Measurements from ENCODE around the gene TMEM219. TPM values are rescaled to one million over a fixed set of nuclear protein-coding genes. Genes with fewer than 3 reads are reported as not detected.

The TMEM219 gene, protein sequence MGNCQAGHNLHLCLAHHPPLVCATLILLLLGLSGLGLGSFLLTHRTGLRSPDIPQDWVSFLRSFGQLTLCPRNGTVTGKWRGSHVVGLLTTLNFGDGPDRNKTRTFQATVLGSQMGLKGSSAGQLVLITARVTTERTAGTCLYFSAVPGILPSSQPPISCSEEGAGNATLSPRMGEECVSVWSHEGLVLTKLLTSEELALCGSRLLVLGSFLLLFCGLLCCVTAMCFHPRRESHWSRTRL
- 78.2 to 104 TPM (median 102 TPM) in 5 replicates for total RNA-seq (2022; extraction: Qiagen RNA extraction)

DNA sequence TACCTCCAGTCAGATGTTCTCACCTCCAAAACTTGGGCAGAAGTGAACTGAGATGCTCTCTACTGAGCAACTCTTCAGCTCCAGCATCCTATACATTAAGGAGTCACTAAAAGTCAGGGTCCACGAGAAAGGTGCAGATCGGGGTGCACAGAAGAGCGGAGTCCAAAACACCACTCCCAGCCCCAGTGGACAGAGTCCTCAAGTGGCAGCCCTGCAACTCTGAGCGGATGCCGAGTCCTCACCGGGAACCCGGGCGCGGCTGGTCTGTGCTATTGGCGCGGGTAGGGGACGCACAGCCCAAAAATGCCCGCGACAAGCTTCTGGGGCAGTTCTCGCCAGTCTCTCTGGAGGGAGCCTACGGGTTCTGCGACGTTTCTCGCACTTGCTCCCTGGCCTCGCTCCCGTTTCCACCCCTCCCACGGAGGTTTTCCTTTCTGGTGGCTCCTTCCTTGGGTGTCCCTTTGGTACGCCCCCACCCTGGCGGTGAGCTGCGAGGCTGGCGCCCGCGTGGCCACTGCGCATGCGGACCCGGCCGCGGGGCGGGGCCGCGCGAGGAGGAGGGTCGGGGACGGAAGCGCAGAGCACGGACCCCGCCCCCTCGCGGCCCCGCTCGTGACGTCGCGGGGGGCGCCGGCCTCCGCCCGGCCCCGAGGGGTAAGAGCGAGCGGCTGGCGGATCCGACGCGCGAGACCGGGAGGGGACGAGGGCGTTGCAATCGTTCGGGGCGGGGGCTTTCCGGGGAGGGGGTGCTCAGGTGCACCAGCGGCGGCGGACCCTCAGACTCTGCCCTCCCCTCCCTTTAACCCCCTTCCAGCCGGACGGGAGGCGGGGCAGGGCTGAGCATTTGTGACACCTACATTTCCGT, at the start of gene TMEM219:
TMEM219 (plus strand) TSS at position 601 of the 865 bp plus-strand sequence. CDS start 1,065 bp downstream, outside the sequence.

DNA sequence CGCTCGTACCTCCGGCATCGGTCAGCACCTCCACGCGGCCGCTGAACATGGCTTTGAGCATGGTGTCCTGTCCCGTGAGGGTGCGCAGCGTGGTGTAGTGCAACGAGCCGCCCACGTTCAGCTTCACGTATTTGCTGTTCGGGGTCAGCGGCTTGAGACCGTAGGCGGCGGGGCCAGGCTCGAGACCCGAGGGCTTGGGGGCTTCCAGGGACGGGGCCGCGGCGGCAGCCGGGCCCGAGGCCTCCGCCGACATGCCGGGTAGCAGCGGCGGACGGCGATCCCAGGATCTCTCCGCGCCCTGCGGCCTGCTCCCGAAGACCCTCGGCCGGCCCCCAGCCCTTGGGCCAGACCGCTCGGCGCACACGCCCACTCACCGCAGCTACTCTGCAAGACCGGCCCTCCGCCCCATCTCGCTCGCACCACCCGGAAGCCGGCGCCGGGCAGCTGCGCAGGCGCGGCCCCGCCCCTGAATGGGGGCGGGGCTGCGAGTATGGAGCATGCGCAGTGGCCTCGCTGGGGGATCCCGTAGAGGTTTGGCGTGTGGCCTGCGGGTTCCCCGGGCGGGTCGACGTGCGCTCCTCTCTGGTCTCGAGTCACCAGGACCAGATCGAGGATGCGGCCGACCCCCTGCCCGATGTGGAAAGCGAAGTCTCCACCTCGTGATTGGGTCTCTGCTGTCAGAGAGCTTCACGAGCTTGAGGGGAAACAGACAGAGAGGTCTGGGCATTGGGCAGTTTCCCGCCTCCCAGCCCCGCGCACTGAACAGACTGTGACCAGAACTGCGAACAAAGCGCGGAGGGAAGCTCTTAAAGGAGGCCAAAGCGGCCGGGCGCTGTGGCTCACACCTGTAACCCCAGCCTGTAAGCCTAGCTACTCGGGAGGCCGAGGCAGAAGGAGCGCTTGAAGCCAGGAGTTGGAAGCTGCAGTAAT, 35.8 kb upstream of the TMEM219 start, which contains the start of gene KCTD13:
KCTD13 (minus strand) TSS at position 446 of the 930 bp plus-strand sequence; CDS start at position 253, 193 bp downstream.

DNA sequence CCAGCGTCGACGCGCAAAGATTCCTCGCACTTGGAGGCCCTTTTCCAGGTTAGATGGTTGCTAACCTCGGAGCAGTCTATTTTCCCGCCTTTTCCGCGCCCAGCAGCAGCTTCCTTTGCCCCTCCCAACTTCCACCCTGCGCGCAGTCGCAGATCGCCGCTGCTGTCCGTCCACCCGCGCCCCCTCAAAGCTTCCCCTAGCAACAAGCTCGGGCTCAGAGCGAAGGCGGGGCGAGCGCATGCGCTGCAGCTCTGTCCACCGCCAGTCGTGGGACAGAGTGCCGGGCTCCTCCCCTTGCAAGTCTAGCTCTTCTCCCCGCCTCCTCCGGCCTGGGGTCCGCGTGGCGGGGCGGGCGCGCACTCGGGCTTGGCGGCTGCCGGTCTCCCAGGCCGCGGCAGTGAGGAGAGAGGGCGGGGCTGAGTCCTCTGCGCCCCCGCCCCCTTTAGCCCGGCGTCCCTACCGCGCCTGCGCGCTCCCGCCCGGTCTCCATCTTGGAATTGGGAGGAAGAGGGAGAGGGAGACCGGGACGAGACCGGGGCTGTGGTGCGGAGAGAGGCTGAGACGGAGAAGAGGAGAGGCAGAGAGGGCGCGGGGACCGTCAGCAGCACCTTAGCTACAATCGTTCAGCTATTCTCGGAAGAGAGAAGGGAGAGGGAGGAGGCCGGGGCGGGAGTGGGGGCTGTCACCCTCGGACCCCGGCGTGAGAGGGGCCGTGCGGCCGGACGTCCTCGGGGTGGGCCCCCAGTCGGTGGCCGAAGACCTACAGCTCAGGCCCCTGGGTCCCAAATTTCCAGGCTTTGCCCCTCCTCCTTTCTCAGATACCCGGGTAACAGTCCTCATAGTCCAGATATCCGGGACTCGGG, 11.7 kb downstream of the TMEM219 start, which contains the start of gene TAOK2:
TAOK2 (plus strand) TSS at position 485 of the 863 bp plus-strand sequence. CDS start 3,905 bp downstream, outside the sequence.

DNA sequence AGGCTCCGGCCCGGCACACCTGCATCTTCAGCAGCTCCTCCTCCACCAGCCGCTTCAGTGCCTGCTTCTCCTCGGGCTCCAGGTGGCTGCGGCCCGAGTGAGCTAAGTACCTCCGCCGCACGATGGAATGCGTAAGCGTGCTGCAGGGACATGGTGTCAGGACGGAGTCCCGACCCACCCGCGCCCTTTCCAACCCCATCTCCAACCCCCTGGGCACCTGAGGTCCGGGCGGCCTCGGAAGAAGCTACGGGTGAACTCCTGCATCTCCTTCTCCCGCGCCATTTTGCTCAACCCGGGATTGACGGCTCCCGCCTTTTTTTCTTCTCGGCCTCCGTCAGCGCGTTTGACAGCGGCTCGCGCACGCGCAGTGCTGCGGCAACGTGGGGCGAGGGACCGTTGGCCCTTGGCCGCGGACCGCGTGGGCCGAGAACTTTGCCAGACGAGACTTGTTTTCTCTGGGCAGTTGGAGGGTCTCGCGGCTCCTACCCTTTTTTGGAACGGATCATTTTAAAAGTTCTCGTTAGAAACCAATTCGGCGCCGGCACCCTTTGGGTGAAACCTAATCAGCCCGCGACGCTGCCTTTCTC, 33.5 kb downstream of the TMEM219 start, which contains the start of gene HIRIP3:
HIRIP3 (minus strand) TSS at position 294 of the 587 bp plus-strand sequence; CDS start at position 282, 12 bp downstream.

DNA sequence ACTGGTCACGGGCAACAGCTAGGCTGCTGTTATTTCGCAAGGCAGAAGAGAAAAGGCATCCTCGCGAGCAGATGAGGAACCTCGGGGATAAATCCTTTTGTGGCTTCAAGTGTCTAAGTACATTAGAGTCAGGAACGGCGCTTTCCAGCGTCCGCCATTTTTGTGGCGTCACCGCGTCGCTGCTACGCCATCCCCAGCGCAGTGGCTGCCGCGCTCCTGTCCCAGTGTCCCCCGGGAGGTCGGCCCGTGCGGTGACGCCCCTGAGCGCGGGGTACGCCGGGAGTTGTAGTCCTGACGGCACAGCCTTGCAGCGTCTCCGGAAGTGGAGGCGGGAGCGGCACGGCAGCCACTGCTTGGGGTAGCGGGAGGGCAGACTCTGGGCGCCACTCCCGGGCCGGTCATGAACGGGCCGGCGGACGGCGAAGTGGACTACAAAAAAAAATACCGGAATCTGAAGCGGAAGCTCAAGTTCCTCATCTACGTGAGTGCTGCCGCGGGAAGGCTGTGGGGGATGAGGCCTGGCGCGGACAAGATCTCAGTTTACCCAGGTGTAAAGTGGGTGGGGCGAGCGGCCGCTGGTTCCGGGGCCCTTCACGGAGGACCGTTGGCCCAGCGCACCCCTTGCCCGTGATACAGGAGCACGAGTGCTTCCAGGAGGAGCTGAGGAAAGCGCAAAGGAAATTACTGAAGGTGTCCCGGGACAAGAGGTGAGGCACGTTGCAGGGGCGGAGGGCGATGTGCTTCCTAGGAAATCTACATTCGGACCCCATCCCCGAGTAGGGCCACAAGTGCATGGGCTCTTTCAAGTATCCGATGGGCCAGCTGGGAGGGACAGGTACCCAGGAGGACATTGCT, 34.3 kb downstream of the TMEM219 start, which contains the start of gene INO80E:
INO80E (plus strand) TSS at position 331 of the 855 bp plus-strand sequence; CDS start at position 401, 70 bp downstream.

DNA sequence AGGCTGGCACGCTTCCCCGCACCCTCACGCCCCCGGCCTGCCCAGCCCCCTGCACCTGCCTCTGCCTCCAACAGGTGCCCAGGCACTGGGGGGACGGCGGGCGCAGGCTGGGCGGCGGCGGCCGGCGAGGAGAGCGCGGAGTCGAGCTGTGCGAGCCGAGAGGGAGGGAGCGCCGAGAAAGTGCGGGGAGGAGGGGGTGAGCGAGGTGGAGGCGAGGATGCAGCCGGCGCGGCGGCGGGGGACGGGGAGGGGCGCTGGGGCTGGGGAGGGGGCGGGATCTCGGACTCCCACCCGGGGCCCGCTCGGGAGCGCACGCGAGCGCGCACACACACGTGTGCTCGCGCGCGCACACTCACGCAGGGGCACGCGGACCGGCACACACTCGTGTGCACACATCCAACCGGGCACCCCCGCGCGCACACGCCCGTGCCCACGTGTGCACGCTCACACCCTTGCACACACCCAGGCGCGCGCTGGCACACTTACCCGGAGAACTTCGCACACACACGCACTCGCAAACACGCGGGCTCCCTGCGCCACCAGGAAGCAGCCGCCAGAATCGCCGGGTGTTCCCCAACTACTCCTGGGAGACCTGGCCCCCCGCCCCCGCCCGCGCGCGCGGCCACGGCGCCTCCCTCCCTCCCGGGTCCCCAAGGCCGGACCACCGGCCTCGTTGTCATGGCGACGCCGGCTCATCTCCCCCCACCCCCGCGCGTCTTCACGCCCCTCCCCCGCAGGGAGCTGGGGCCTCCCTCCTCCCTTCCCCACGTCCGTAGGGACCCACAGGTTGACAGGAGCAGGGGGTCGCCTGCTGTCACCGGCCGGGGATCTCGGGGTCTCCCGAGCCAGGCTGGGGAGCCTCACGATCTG, 49.2 kb downstream of the TMEM219 start, which contains the start of gene DOC2A:
DOC2A (minus strand) TSS at position 184 of the 870 bp plus-strand sequence. CDS start 805 bp downstream, outside the sequence.

Other genes with a start within 250 kb of the TMEM219 start
- not detected in 5 replicates for gene C16orf54, start 216.1 kb upstream of the TMEM219 start, total RNA-seq (2022; extraction: Qiagen RNA extraction)
- gene ZG16, start 183.8 kb upstream of the TMEM219 start, total RNA-seq (2022; extraction: Qiagen RNA extraction): not detected in 5 replicates
- 81.0 to 104 TPM (median 94.7 TPM) in 5 replicates for gene KIF22, start 171.3 kb upstream of the TMEM219 start, total RNA-seq (2022; extraction: Qiagen RNA extraction)
- gene MAZ, start 155.6 kb upstream of the TMEM219 start, total RNA-seq (2022; extraction: Qiagen RNA extraction): 150 to 192 TPM (median 180 TPM) in 5 replicates
- gene PRRT2, start 149.9 kb upstream of the TMEM219 start, total RNA-seq (2022; extraction: Qiagen RNA extraction): 0.24 to 0.51 TPM (median 0.30 TPM) in 5 replicates
- 42.7 to 48.5 TPM (median 46.7 TPM) in 5 replicates for gene PAGR1, start 145.9 kb upstream of the TMEM219 start, total RNA-seq (2022; extraction: Qiagen RNA extraction)
- gene MVP, start 141.6 kb upstream of the TMEM219 start, total RNA-seq (2022; extraction: Qiagen RNA extraction): 111 to 140 TPM (median 130 TPM) in 5 replicates
- gene CDIPT, start 98.9 kb upstream of the TMEM219 start, total RNA-seq (2022; extraction: Qiagen RNA extraction): 64.0 to 105 TPM (median 103 TPM) in 5 replicates
- 16.9 to 23.6 TPM (median 21.7 TPM) in 5 replicates for gene SEZ6L2, start 62.5 kb upstream of the TMEM219 start, total RNA-seq (2022; extraction: Qiagen RNA extraction)
- 16.3 to 30.7 TPM (median 27.0 TPM) in 5 replicates for gene ASPHD1, start 61.6 kb upstream of the TMEM219 start, total RNA-seq (2022; extraction: Qiagen RNA extraction)
- gene KCTD13, start 35.9 kb upstream of the TMEM219 start, total RNA-seq (2022; extraction: Qiagen RNA extraction): 14.2 to 21.4 TPM (median 19.0 TPM) in 5 replicates
- gene TAOK2, start 11.8 kb downstream of the TMEM219 start, total RNA-seq (2022; extraction: Qiagen RNA extraction): 24.7 to 36.8 TPM (median 34.0 TPM) in 5 replicates
- gene HIRIP3, start 33.5 kb downstream of the TMEM219 start, total RNA-seq (2022; extraction: Qiagen RNA extraction): 13.5 to 17.8 TPM (median 15.3 TPM) in 5 replicates
- gene INO80E, start 34.2 kb downstream of the TMEM219 start, total RNA-seq (2022; extraction: Qiagen RNA extraction): 107 to 127 TPM (median 109 TPM) in 5 replicates
- gene DOC2A, start 48.9 kb downstream of the TMEM219 start, total RNA-seq (2022; extraction: Qiagen RNA extraction): 1.7 to 3.3 TPM (median 2.7 TPM) in 5 replicates
- not detected in 5 replicates for gene C16orf92, start 61.1 kb downstream of the TMEM219 start, total RNA-seq (2022; extraction: Qiagen RNA extraction)
- 0.23 to 0.58 TPM (median 0.42 TPM) in 5 replicates for gene TLCD3B, start 69.2 kb downstream of the TMEM219 start, total RNA-seq (2022; extraction: Qiagen RNA extraction)
- gene ALDOA, start 103.7 kb downstream of the TMEM219 start, total RNA-seq (2022; extraction: Qiagen RNA extraction): 1,632 to 1,949 TPM (median 1,887 TPM) in 5 replicates
- gene PPP4C, start 113.9 kb downstream of the TMEM219 start, total RNA-seq (2022; extraction: Qiagen RNA extraction): 130 to 155 TPM (median 149 TPM) in 5 replicates
- 0.08 to 0.34 TPM (median 0.29 TPM) in 5 replicates for gene TBX6, start 129.8 kb downstream of the TMEM219 start, total RNA-seq (2022; extraction: Qiagen RNA extraction)
- 6.0 to 12.1 TPM (median 10.9 TPM) in 5 replicates for gene YPEL3, start 134.1 kb downstream of the TMEM219 start, total RNA-seq (2022; extraction: Qiagen RNA extraction)
- gene GDPD3, start 151.5 kb downstream of the TMEM219 start, total RNA-seq (2022; extraction: Qiagen RNA extraction): 1.2 to 3.0 TPM (median 1.8 TPM) in 5 replicates
- 31.0 to 37.4 TPM (median 35.7 TPM) in 5 replicates for gene MAPK3, start 161.1 kb downstream of the TMEM219 start, total RNA-seq (2022; extraction: Qiagen RNA extraction)
- 2.6 to 3.7 TPM (median 2.8 TPM) in 5 replicates for gene CORO1A, start 221.5 kb downstream of the TMEM219 start, total RNA-seq (2022; extraction: Qiagen RNA extraction)
- gene BOLA2B, start 231.6 kb downstream of the TMEM219 start, total RNA-seq (2022; extraction: Qiagen RNA extraction): 128 to 240 TPM (median 221 TPM) in 5 replicates
- gene SLX1A, start 231.8 kb downstream of the TMEM219 start, total RNA-seq (2022; extraction: Qiagen RNA extraction): 11.1 to 23.3 TPM (median 17.7 TPM) in 5 replicates
- 6.1 to 13.7 TPM (median 8.6 TPM) in 5 replicates for gene SULT1A3, start 237.2 kb downstream of the TMEM219 start, total RNA-seq (2022; extraction: Qiagen RNA extraction)